Nephron progenitor cell (in vitro differentiated cells): ENCODE results near the gene PAPOLB.

Experiments used
- DNase-seq: peaks from one replicate; pipeline ENCODE4 v3.0.0; 2021
- H3K27ac Mint-ChIP-seq: 2 replicates; pipeline ENCODE4 v1.8.0; 2021; ENCODE audit warnings: mild to moderate bottlenecking, moderate library complexity, mixed read lengths
- H3K27me3 Mint-ChIP-seq: 2 replicates; pipeline ENCODE4 v1.8.0; 2021; ENCODE audit warnings: mild to moderate bottlenecking, low read depth, mixed read lengths; ENCODE audit not compliant: poor library complexity
- H3K36me3 Mint-ChIP-seq: 2 replicates; pipeline ENCODE4 v1.8.0; 2021; ENCODE audit warnings: low read depth, mixed read lengths
- H3K4me1 Mint-ChIP-seq: 2 replicates; pipeline ENCODE4 v1.8.0; 2021; ENCODE audit warnings: mixed read lengths
- H3K4me3 Mint-ChIP-seq: 2 replicates; pipeline ENCODE4 v1.8.0; 2021; ENCODE audit warnings: mild to moderate bottlenecking, moderate library complexity, mixed read lengths
- H3K9me3 Mint-ChIP-seq: 2 replicates; pipeline ENCODE4 v1.8.0; 2021; ENCODE audit warnings: mild to moderate bottlenecking, moderate library complexity, mixed read lengths
- CTCF ChIP-seq: fragments of 200-600 bp; sonication (generic); IDR thresholded peaks from 2 replicates; pipeline ENCODE4 v1.5.0; 2021; ENCODE audit warnings: antibody characterized with exemption

Gene PAPOLB

GRCh38 chr7:4815609-4816418 lies 46.0 kb downstream of the PAPOLB start:
- no peak overlapping the region for H3K4me3 Mint-ChIP-seq
- H3K9me3 Mint-ChIP-seq: peaks cover 23% of the 10 kb centered on the region
- H3K36me3 Mint-ChIP-seq: peaks cover 27% of the 10 kb centered on the region
- no peak overlapping the region for H3K27ac Mint-ChIP-seq
- H3K27me3 Mint-ChIP-seq: no peaks in the 10 kb centered on the region
- DNase-seq: no peak
- H3K4me1 Mint-ChIP-seq: peaks cover 29% of the 10 kb centered on the region
- TF ChIP-seq CTCF: no peak

DNA sequence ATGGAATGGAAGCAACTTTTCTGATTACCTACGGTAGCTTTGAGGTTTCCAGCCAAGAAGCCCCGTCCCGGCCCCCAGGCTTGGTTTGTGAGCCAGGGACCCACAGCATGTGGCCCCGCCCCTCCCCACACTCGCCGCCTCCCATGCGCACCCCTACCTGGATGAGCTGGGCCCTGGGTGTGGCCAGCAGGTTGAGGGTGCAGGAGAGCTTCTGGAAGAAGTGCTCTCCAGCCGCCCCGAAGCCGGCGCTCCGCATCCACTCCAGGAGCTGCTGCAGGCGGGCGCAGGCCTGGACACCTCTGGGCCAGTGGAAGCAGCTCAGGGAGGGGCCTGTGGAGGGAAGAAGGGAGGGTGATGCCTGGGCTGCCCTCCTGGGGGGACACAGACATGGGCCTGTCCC lies 46.7 kb downstream of the PAPOLB start:
- TF ChIP-seq CTCF: no peak
- peaks cover 23% of the 10 kb centered on the region for H3K9me3 Mint-ChIP-seq
- H3K36me3 Mint-ChIP-seq: peaks cover 31% of the 10 kb centered on the region
- no peak overlapping the region for H3K4me3 Mint-ChIP-seq
- peaks cover 29% of the 10 kb centered on the region for H3K4me1 Mint-ChIP-seq
- DNase-seq: no peak
- H3K27me3 Mint-ChIP-seq: peaks cover 3% of the 10 kb centered on the region
- no peak overlapping the region for H3K27ac Mint-ChIP-seq

GRCh38 chr7:4814433-4814832 lies 47.4 kb downstream of the PAPOLB start:
- no peak for TF ChIP-seq CTCF
- peaks cover 3% of the 10 kb centered on the region for H3K27me3 Mint-ChIP-seq
- H3K4me1 Mint-ChIP-seq: peaks cover 28% of the 10 kb centered on the region
- H3K9me3 Mint-ChIP-seq: peaks cover 23% of the 10 kb centered on the region
- H3K4me3 Mint-ChIP-seq: no peak overlapping the region
- H3K27ac Mint-ChIP-seq: peak overlapping the region; percentile 39
- no peak for DNase-seq
- H3K36me3 Mint-ChIP-seq: peaks cover 31% of the 10 kb centered on the region

- no peak overlapping the region for H3K4me3 Mint-ChIP-seq
- no peak for TF ChIP-seq CTCF
- H3K27ac Mint-ChIP-seq: no peak overlapping the region
- peaks cover 20% of the 10 kb centered on the region for H3K9me3 Mint-ChIP-seq
- no peak for DNase-seq
- H3K4me1 Mint-ChIP-seq: peaks cover 29% of the 10 kb centered on the region
- H3K27me3 Mint-ChIP-seq: peaks cover 10% of the 10 kb centered on the region
- peaks cover 27% of the 10 kb centered on the region for H3K36me3 Mint-ChIP-seq
Observed at GRCh38 chr7:4809666-4810065, 52.2 kb downstream of the PAPOLB start.

GRCh38 chr7:4809091-4809591 lies 52.7 kb downstream of the PAPOLB start:
- TF ChIP-seq CTCF: no peak
- Mint-ChIP-seq H3K4me1 (peaks cover 27% of the 10 kb centered on the region), H3K27ac (no peak overlapping the region), H3K27me3 (peaks cover 10% of the 10 kb centered on the region), H3K9me3 (peaks cover 17% of the 10 kb centered on the region), H3K36me3 (peaks cover 22% of the 10 kb centered on the region), H3K4me3 (no peak overlapping the region)
- no peak for DNase-seq

- peaks cover 31% of the 10 kb centered on the region for H3K4me1 Mint-ChIP-seq
- H3K27ac Mint-ChIP-seq: no peak overlapping the region
- H3K36me3 Mint-ChIP-seq: peaks cover 16% of the 10 kb centered on the region
- DNase-seq: no peak
- TF ChIP-seq CTCF: no peak
- H3K4me3 Mint-ChIP-seq: no peak overlapping the region
- peaks cover 11% of the 10 kb centered on the region for H3K9me3 Mint-ChIP-seq
- peaks cover 10% of the 10 kb centered on the region for H3K27me3 Mint-ChIP-seq
Observed at GRCh38 chr7:4808565-4808964, 53.3 kb downstream of the PAPOLB start.
